ENCODE results near the gene PSAT1.

The PSAT1 gene

GRCh38 chr9:78292026-78292425, 4.9 kb upstream of the PSAT1 start:
- Histone ChIP-seq H3K36me3 (ENCODE audit: insufficient read depth, low read length) (no peaks in the 10 kb centered on the region), H3K27me3 (ENCODE audit: insufficient read depth, low read length, poor library complexity, severe bottlenecking) (no peaks in the 10 kb centered on the region), H3K9me3 (ENCODE audit: insufficient read depth, low read depth, low read length) (no peaks in the 10 kb centered on the region), H3K79me2 (ENCODE audit: insufficient read depth, low read length) (no peaks in the 10 kb centered on the region), H3K4me1 (ENCODE audit: insufficient read depth, low read length, poor library complexity, severe bottlenecking) (no peaks in the 10 kb centered on the region), H2AFZ (ENCODE audit: low read length) (no peak overlapping the region), H3K9me2 (replicated peaks; ENCODE audit: low read depth, low read length) (no peaks in the 10 kb centered on the region), H4K20me1 (ENCODE audit: insufficient read depth, low read length, poor library complexity, severe bottlenecking) (no peaks in the 10 kb centered on the region), H3K4me2 (ENCODE audit: low read depth, low read length, poor library complexity, severe bottlenecking) (no peak overlapping the region), H3K4me3 (ENCODE audit: low read length, poor library complexity, severe bottlenecking) (no peak overlapping the region), H3K9ac (ENCODE audit: low read depth, low read length, poor library complexity, severe bottlenecking) (no peak overlapping the region), H3F3A (ENCODE audit: low read depth) (no peaks in the 10 kb centered on the region)
- no peak for TF ChIP-seq CTCF (conservative IDR thresholded peaks at IDR 0.05; ENCODE audit: low read length)
- TF ChIP-seq EZH2phosphoT487 (IDR thresholded peaks at IDR 0.05; ENCODE audit: borderline replicate concordance): no peak

- H3K4me3 ChIP-seq (ENCODE audit: low read length, poor library complexity, severe bottlenecking): no peak overlapping the region
- no peaks in the 10 kb centered on the region for H3K79me2 ChIP-seq (ENCODE audit: insufficient read depth, low read length)
- no peak overlapping the region for H3K4me2 ChIP-seq (ENCODE audit: low read depth, low read length, poor library complexity, severe bottlenecking)
Observed at GRCh38 chr9:78292716-78293497, 4.0 kb upstream of the PSAT1 start.

GRCh38 chr9:78294290-78295176, 2.4 kb upstream of the PSAT1 start:
- Histone ChIP-seq H3K4me1 (ENCODE audit: insufficient read depth, low read length, poor library complexity, severe bottlenecking) (no peaks in the 10 kb centered on the region), H3K36me3 (ENCODE audit: insufficient read depth, low read length) (no peaks in the 10 kb centered on the region), H3K27me3 (ENCODE audit: insufficient read depth, low read length, poor library complexity, severe bottlenecking) (no peaks in the 10 kb centered on the region), H3K9ac (ENCODE audit: low read depth, low read length, poor library complexity, severe bottlenecking) (no peak overlapping the region), H3K9me3 (ENCODE audit: insufficient read depth, low read depth, low read length) (no peaks in the 10 kb centered on the region), H3K9me2 (replicated peaks; ENCODE audit: low read depth, low read length) (no peaks in the 10 kb centered on the region), H3F3A (ENCODE audit: low read depth) (no peaks in the 10 kb centered on the region), H3K4me3 (ENCODE audit: low read length, poor library complexity, severe bottlenecking) (no peak overlapping the region), H4K20me1 (ENCODE audit: insufficient read depth, low read length, poor library complexity, severe bottlenecking) (no peaks in the 10 kb centered on the region), H3K4me2 (ENCODE audit: low read depth, low read length, poor library complexity, severe bottlenecking) (no peak overlapping the region), H2AFZ (ENCODE audit: low read length) (no peak overlapping the region), H3K79me2 (ENCODE audit: insufficient read depth, low read length) (no peaks in the 10 kb centered on the region)
- no peak for TF ChIP-seq CTCF (conservative IDR thresholded peaks at IDR 0.05; ENCODE audit: low read length)
- no peak for TF ChIP-seq EZH2phosphoT487 (IDR thresholded peaks at IDR 0.05; ENCODE audit: borderline replicate concordance)

More at GRCh38 chr9:78292716-78293497, 4.0 kb upstream of the PSAT1 start:
- Histone ChIP-seq H3K36me3 (ENCODE audit: insufficient read depth, low read length) (no peaks in the 10 kb centered on the region), H4K20me1 (ENCODE audit: insufficient read depth, low read length, poor library complexity, severe bottlenecking) (no peaks in the 10 kb centered on the region), H3K4me1 (ENCODE audit: insufficient read depth, low read length, poor library complexity, severe bottlenecking) (no peaks in the 10 kb centered on the region), H3F3A (ENCODE audit: low read depth) (no peaks in the 10 kb centered on the region), H3K9ac (ENCODE audit: low read depth, low read length, poor library complexity, severe bottlenecking) (no peak overlapping the region), H3K27me3 (ENCODE audit: insufficient read depth, low read length, poor library complexity, severe bottlenecking) (no peaks in the 10 kb centered on the region), H3K9me2 (replicated peaks; ENCODE audit: low read depth, low read length) (no peaks in the 10 kb centered on the region), H3K9me3 (ENCODE audit: insufficient read depth, low read depth, low read length) (no peaks in the 10 kb centered on the region), H2AFZ (ENCODE audit: low read length) (peak overlapping the region; percentile 10; the same call in 1 of the 2 replicates)
- TF ChIP-seq CTCF (conservative IDR thresholded peaks at IDR 0.05; ENCODE audit: low read length) (no peak), EZH2phosphoT487 (IDR thresholded peaks at IDR 0.05; ENCODE audit: borderline replicate concordance) (no peak)
